Measurements from ENCODE around the gene RRM2. TPM values are rescaled to one million over a fixed set of nuclear protein-coding genes. Genes with fewer than 3 reads are reported as not detected.

RRM2 gene
- total and polyA plus RNA-seq, 2 donors (not counting 1 experiment from before 2014, with no cell fraction given), result 6.1 to 36.3 TPM

DNA sequence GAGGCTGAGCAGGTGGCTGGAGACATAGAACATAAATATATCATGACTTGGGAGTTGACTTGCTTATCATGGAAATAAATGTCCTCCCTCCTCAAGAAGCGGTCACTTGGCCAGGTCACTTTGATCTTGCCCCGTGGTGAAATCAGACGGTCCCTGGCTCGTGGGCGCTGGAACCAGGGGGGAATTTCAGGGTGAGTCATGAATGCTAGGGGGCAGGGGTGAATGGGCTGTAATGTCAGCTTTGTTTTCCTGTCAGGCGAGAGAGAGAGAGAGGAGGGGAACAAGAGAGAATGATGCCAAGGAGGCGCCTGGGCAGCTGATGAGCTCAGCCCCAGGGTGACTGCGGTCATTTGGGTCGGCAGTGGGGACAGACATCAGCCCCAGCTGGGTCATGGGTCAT, 47.7 kb downstream of the RRM2 start:
- DNase-seq (ENCODE audit: low read depth in 2 of 2), result peak; percentile 50 to 69
- no peaks in the 10 kb centered on the region for H3K79me2 ChIP-seq (ENCODE audit: control insufficient read depth, insufficient read depth, low read length)
- peaks cover 4% of the 10 kb centered on the region for H3K4me1 ChIP-seq (ENCODE audit: control insufficient read depth, extremely low read depth, insufficient read depth, low read length)
- H3K9ac ChIP-seq (ENCODE audit: insufficient read depth, low read length), result no peak overlapping the region
- no peak overlapping the region for H3K27ac ChIP-seq (ENCODE audit: insufficient read depth, low read length)
- peaks cover 2% of the 10 kb centered on the region for H4K20me1 ChIP-seq (ENCODE audit: control insufficient read depth, extremely low read depth, insufficient read depth, low read length)
- H3K27me3 ChIP-seq (ENCODE audit: control insufficient read depth, insufficient read depth, low read length), result no peaks in the 10 kb centered on the region
- no peaks in the 10 kb centered on the region for H3K9me3 ChIP-seq (ENCODE audit: control insufficient read depth, insufficient read depth, low read depth, low read length)
- H3K4me2 ChIP-seq (ENCODE audit: extremely low read depth, insufficient read depth, low read length), result no peak overlapping the region
- H3K36me3 ChIP-seq (ENCODE audit: control insufficient read depth, insufficient read depth, low read length), result no peaks in the 10 kb centered on the region
- H2AFZ ChIP-seq (ENCODE audit: low read length), result no peak overlapping the region
- H3K4me3 ChIP-seq (replicated peaks in 1 of 4; ENCODE audit: control extremely low read depth in 1 of 4, insufficient read depth in 1 of 4, low read depth in 3 of 4, low read length in 4 of 4), result no peak overlapping the region
- TF ChIP-seq EZH2 (IDR thresholded peaks at IDR 0.05; ENCODE audit: low read length, missing control alignments), result no peak
- TF ChIP-seq CTCF (conservative IDR thresholded peaks at IDR 0.05 in 1 of 2, IDR thresholded peaks at IDR 0.05 in 1 of 2; ENCODE audit: low read depth in 1 of 2, low read length in 2 of 2), result no peak

DNA sequence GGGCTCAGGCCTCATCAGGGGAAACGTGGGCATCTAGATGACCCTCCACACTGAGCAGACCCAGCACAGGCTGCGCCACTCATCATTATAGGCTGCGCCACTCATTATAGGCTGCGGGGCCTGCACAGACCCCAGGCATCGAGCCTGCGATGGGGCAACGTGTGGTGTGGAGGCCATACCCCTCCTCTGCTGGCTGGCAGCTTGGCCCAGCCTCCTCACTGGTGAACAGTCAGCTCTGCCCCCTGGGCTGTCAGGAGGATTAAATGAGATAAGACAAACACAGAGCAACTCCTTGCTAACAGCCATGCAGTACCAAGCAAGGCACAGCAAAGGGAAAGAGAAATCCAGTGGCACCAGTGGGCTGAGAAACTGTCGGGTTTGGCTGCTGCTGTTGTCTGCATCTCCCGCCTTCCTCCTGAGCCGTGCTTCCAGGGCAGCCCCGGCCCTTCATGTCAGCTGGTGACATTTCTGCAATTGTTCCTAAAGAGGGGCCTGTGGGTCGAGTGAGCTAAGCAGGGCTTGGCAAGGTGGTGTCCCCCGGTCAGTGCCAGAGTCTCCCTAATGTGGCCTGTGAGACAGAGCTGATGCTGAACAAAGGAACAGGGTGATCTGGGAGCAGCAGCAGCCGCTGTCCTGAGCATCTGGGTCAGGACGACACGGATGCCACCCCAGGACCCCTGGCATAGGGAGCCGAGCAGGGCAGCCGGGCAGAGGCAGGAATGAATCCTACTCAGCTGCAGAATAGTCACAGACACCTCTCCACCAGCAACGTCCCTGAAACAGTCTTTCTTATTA, 48.7 kb downstream of the RRM2 start:
- H3K27ac ChIP-seq (ENCODE audit: insufficient read depth, low read length), result no peak overlapping the region
- H4K20me1 ChIP-seq (ENCODE audit: control insufficient read depth, extremely low read depth, insufficient read depth, low read length), result peaks cover 2% of the 10 kb centered on the region

More for the DNA sequence above, 48.7 kb downstream of the RRM2 start:
- Histone ChIP-seq H3K4me3 (replicated peaks in 1 of 4; ENCODE audit: control extremely low read depth in 1 of 4, insufficient read depth in 1 of 4, low read depth in 3 of 4, low read length in 4 of 4) (no peak overlapping the region), H2AFZ (ENCODE audit: low read length) (no peak overlapping the region), H3K9ac (ENCODE audit: insufficient read depth, low read length) (no peak overlapping the region), H3K36me3 (ENCODE audit: control insufficient read depth, insufficient read depth, low read length) (no peaks in the 10 kb centered on the region), H3K27me3 (ENCODE audit: control insufficient read depth, insufficient read depth, low read length) (no peaks in the 10 kb centered on the region), H3K4me1 (ENCODE audit: control insufficient read depth, extremely low read depth, insufficient read depth, low read length) (peaks cover 4% of the 10 kb centered on the region), H3K79me2 (ENCODE audit: control insufficient read depth, insufficient read depth, low read length) (no peaks in the 10 kb centered on the region), H3K9me3 (ENCODE audit: control insufficient read depth, insufficient read depth, low read depth, low read length) (no peaks in the 10 kb centered on the region), H3K4me2 (ENCODE audit: extremely low read depth, insufficient read depth, low read length) (no peak overlapping the region)
- no peak for TF ChIP-seq CTCF (conservative IDR thresholded peaks at IDR 0.05 in 1 of 2, IDR thresholded peaks at IDR 0.05 in 1 of 2; ENCODE audit: low read depth in 1 of 2, low read length in 2 of 2)
- TF ChIP-seq EZH2 (IDR thresholded peaks at IDR 0.05; ENCODE audit: low read length, missing control alignments), result no peak
- no peak for DNase-seq (ENCODE audit: low read depth in 2 of 2)
